HepG2 (cell line): Measurements from ENCODE around the gene PPP1R9B. TPM values are rescaled to one million over a fixed set of nuclear protein-coding genes. Genes with fewer than 3 reads are reported as not detected.

ENCODE experiments used
- CCAR2 ChIP-seq: fragments of 200-400 bp; formaldehyde crosslinking; optimal IDR thresholded peaks from 2 replicates; pipeline ENCODE3; 2018; ENCODE audit warnings: low read depth, mild to moderate bottlenecking, low read length, moderate library complexity
- HOXD1 ChIP-seq: sonication (generic); formaldehyde crosslinking; IDR thresholded peaks from 2 replicates; pipeline ENCODE4 v1.5.0; 2020; ENCODE audit warnings: missing genetic modification reagents
- JUND ChIP-seq: sonication (generic); formaldehyde crosslinking; IDR thresholded peaks from 2 replicates; pipeline ENCODE4 v1.8.0; 2022; ENCODE audit warnings: mild to moderate bottlenecking, missing genetic modification reagents
- NR2F2 ChIP-seq: IDR thresholded peaks from 2 replicates; pipeline ENCODE4 v1.6.1; 2012; ENCODE audit warnings: low read depth, inconsistent platforms, borderline replicate concordance
- RCOR2 ChIP-seq: IDR thresholded peaks from 2 replicates; pipeline ENCODE4 v1.6.1; 2016; ENCODE audit warnings: missing biosample characterization, missing genetic modification reagents
- RXRB ChIP-seq: IDR thresholded peaks from 2 replicates; pipeline ENCODE4 v1.6.1; 2016; ENCODE audit warnings: borderline replicate concordance, missing genetic modification reagents, missing compliant biosample characterization
- SNAPC5 ChIP-seq: sonication (generic); formaldehyde crosslinking; IDR thresholded peaks from 2 replicates; pipeline ENCODE4 v1.8.1; 2023; ENCODE audit warnings: mild to moderate bottlenecking, missing genetic modification reagents, borderline replicate concordance
- STAT6 ChIP-seq: sonication (generic); formaldehyde crosslinking; IDR thresholded peaks from 2 replicates; pipeline ENCODE4 v1.4.0; 2020; ENCODE audit warnings: missing genetic modification reagents, mild to moderate bottlenecking, borderline replicate concordance
- TEF ChIP-seq: sonication (generic); formaldehyde crosslinking; IDR thresholded peaks from 2 replicates; pipeline ENCODE4 v1.5.0; 2020; ENCODE audit warnings: missing genetic modification reagents
- YEATS2 ChIP-seq: sonication (generic); formaldehyde crosslinking; IDR thresholded peaks from 2 replicates; pipeline ENCODE4 v1.4.0; 2020; ENCODE audit warnings: missing genetic modification reagents, borderline replicate concordance
- ZFP36 ChIP-seq: fragments of 150-350 bp; IDR thresholded peaks from 2 replicates; pipeline ENCODE4 v1.6.1; 2018; ENCODE audit warnings: borderline replicate concordance, low read length, low read depth; ENCODE audit not compliant: partially characterized antibody
- ZFYVE20 ChIP-seq: sonication (generic); formaldehyde crosslinking; IDR thresholded peaks from 2 replicates; pipeline ENCODE4 v1.8.0; 2023; ENCODE audit warnings: low read depth, mild to moderate bottlenecking, moderate library complexity, missing genetic modification reagents, borderline replicate concordance
- ZMAT3 ChIP-seq: sonication (generic); formaldehyde crosslinking; conservative IDR thresholded peaks from 2 replicates; pipeline ENCODE4 v1.7.0; 2021; ENCODE audit warnings: missing genetic modification reagents
- ZNF18 ChIP-seq: sonication (generic); formaldehyde crosslinking; IDR thresholded peaks from 2 replicates; pipeline ENCODE4 v1.8.0; 2022; ENCODE audit warnings: mild to moderate bottlenecking, missing genetic modification reagents; ENCODE audit not compliant: insufficient replicate concordance
- ZNF430 ChIP-seq: sonication (generic); formaldehyde crosslinking; IDR thresholded peaks from 2 replicates; pipeline ENCODE4 v1.9.0; 2021; ENCODE audit warnings: mild to moderate bottlenecking, missing genetic modification reagents
- ZNF547 ChIP-seq: sonication (generic); formaldehyde crosslinking; IDR thresholded peaks from 2 replicates; pipeline ENCODE4 v1.5.1; 2020; ENCODE audit warnings: mild to moderate bottlenecking, missing genetic modification reagents
- ZNF607 ChIP-seq: sonication (generic); formaldehyde crosslinking; IDR thresholded peaks from 2 replicates; pipeline ENCODE4 v1.5.1; 2020; ENCODE audit warnings: missing genetic modification reagents, mild to moderate bottlenecking, borderline replicate concordance
- ZNF724P ChIP-seq: sonication (generic); formaldehyde crosslinking; IDR thresholded peaks from 2 replicates; pipeline ENCODE4 v1.8.0; 2022; ENCODE audit warnings: missing genetic modification reagents, borderline replicate concordance
- ZNF75D ChIP-seq: sonication (generic); formaldehyde crosslinking; IDR thresholded peaks from 2 replicates; pipeline ENCODE4 v1.8.1; 2023; ENCODE audit warnings: missing genetic modification reagents, mild to moderate bottlenecking, borderline replicate concordance
- ZNF766 ChIP-seq: sonication (generic); formaldehyde crosslinking; IDR thresholded peaks from 2 replicates; pipeline ENCODE4 v1.5.0; 2020; ENCODE audit warnings: missing genetic modification reagents, borderline replicate concordance
- ZNF772 ChIP-seq: sonication (generic); formaldehyde crosslinking; IDR thresholded peaks from 2 replicates; pipeline ENCODE4 v1.5.0; 2020; ENCODE audit warnings: mild to moderate bottlenecking, missing genetic modification reagents
- polyA plus RNA-seq, 8 experiments: library from polyadenylated mRNA; depleted of rRNA in 3 of 8; stranded (reverse) in 7 of 8; unstranded in 1 of 8; fragments of >200 nt; fragmentation: Illumina TruSeq in 4 of 8; extraction: Trizol in 4 of 8; gene quantifications; 2 replicates each; pipeline versions ENCODE4 v1.2.1 to v1.2.3, GENCODE V29; 2011 to 2016; ENCODE audit warnings: low read depth in 4 of 8, missing spikeins in 1 of 8, mixed read lengths in 1 of 8; ENCODE audit not compliant: insufficient read depth in 1 of 8
- total RNA-seq, 5 experiments: library from RNA; depleted of rRNA; stranded (reverse); fragments of >200 nt; fragmentation: Illumina TruSeq; extraction: Trizol; gene quantifications; 2 replicates each; pipeline ENCODE4 v1.2.3, GENCODE V29; 2016; ENCODE audit warnings: low read depth in 1 of 5

The PPP1R9B gene
- total and polyA plus RNA-seq, 2 of the 13 experiments (the other 11 are each of a cell fraction or from before 2014, with no cell fraction given), result 9.4 to 15.8 TPM

- TF ChIP-seq CCAR2, result no peak
- no peak; the same call in 1 of the 2 replicates for TF ChIP-seq HOXD1 (CRISPR knock-in tag)
- TF ChIP-seq ZNF75D (CRISPR knock-in tag), result no peak
- peak; percentile 34; the same call in 1 of the 2 replicates for TF ChIP-seq ZNF607 (CRISPR knock-in tag)
- TF ChIP-seq RCOR2 (CRISPR knock-in tag), result no peak
- TF ChIP-seq ZNF724P (CRISPR knock-in tag), result peak; percentile 36; the same call in 1 of the 2 replicates
- peak; percentile 50; the same call in 1 of the 2 replicates for TF ChIP-seq ZNF766 (CRISPR knock-in tag)
- TF ChIP-seq ZFYVE20 (CRISPR knock-in tag), result peak; percentile 91; the same call in 1 of the 2 replicates
- TF ChIP-seq YEATS2 (CRISPR knock-in tag), result no peak
- no peak for TF ChIP-seq NR2F2
- no peak for TF ChIP-seq SNAPC5 (CRISPR knock-in tag)
- TF ChIP-seq ZMAT3 (CRISPR knock-in tag), result peak; percentile 64
- no peak for TF ChIP-seq ZNF18 (CRISPR knock-in tag)
- TF ChIP-seq RXRB, result no peak
- no peak for TF ChIP-seq TEF (CRISPR knock-in tag)
- TF ChIP-seq JUND, result peak; percentile 17; the same call in 1 of the 2 replicates
- TF ChIP-seq STAT6 (CRISPR knock-in tag), result no peak
- no peak; the same call in 1 of the 2 replicates for TF ChIP-seq ZNF547 (CRISPR knock-in tag)
- no peak for TF ChIP-seq ZNF430 (CRISPR knock-in tag)
- no peak for TF ChIP-seq ZFP36
- TF ChIP-seq ZNF772 (CRISPR knock-in tag), result 0 out of 2 replicates have a peak, but pooled peaks have one; percentile 29
Observed at GRCh38 chr17:50149417-50150353, 792 bp downstream of the PPP1R9B start (continued).
